ENCODE results near the gene TMUB2.

TMUB2 gene

GRCh38 chr17:44176671-44177501 is 9.9 kb upstream of the TMUB2 start:
- DNase-seq, result no peak

GRCh38 chr17:44177640-44178039 is 9.1 kb upstream of the TMUB2 start:
- DNase-seq, result no peak

GRCh38 chr17:44178133-44178532 is 8.6 kb upstream of the TMUB2 start:
- no peak for DNase-seq

GRCh38 chr17:44183024-44183423 is 3.7 kb upstream of the TMUB2 start:
- no peak for DNase-seq

GRCh38 chr17:44184212-44184810 is 2.5 kb upstream of the TMUB2 start:
- no peak for DNase-seq

- no peak for DNase-seq
Measured at GRCh38 chr17:44187131-44187899, 543 bp downstream of the TMUB2 start.

- DNase-seq, result no peak
Measured at GRCh38 chr17:44188576-44189403, 2.0 kb downstream of the TMUB2 start.

- no peak for DNase-seq
Measured at GRCh38 chr17:44190481-44190880, 3.7 kb downstream of the TMUB2 start.

- DNase-seq, result no peak
Measured at GRCh38 chr17:44191369-44191768, 4.6 kb downstream of the TMUB2 start.

- no peak for DNase-seq
Measured at GRCh38 chr17:44191941-44192496, 5.2 kb downstream of the TMUB2 start.

GRCh38 chr17:44192750-44193149 is 6.0 kb downstream of the TMUB2 start:
- no peak for DNase-seq

GRCh38 chr17:44193326-44194084 is 6.7 kb downstream of the TMUB2 start:
- DNase-seq, result no peak

- no peak for DNase-seq
Measured at GRCh38 chr17:44197107-44197506, 10.3 kb downstream of the TMUB2 start.

- no peak for DNase-seq
Measured at GRCh38 chr17:44197980-44198720, 11.4 kb downstream of the TMUB2 start.

GRCh38 chr17:44198721-44199552 is 12.2 kb downstream of the TMUB2 start:
- no peak for DNase-seq

- DNase-seq, result peak; percentile 92
Measured at GRCh38 chr17:44199553-44200477, 13.0 kb downstream of the TMUB2 start, which contains the start of gene ATXN7L3. TSS of gene ATXN7L3 (minus strand) at chr17:44199884. CDS start at chr17:44198070, 1,814 bp downstream.

GRCh38 chr17:44200478-44201155 is 13.8 kb downstream of the TMUB2 start:
- no peak for DNase-seq

- no peak for DNase-seq
Measured at GRCh38 chr17:44202756-44203155, 16.0 kb downstream of the TMUB2 start.
